WERI-Rb-1 (cell line): ENCODE data around the gene RPL36.

Source experiments
- DNase-seq: peaks from one replicate; pipeline ENCODE4 v3.0.0-alpha.2; 2020
- H3K27ac ChIP-seq: fragments of 250-450 bp; sonication (Bioruptor Pico); 2 replicates; pipeline ENCODE4 v1.5.1; 2020; ENCODE audit warnings: mild to moderate bottlenecking, moderate library complexity
- H3K27me3 ChIP-seq: fragments of 250-450 bp; sonication (Bioruptor Pico); 2 replicates; pipeline ENCODE4 v1.5.1; 2021; ENCODE audit warnings: mild to moderate bottlenecking, low read depth, moderate library complexity; ENCODE audit not compliant: insufficient read depth, severe bottlenecking
- H3K36me3 ChIP-seq: fragments of 250-450 bp; sonication (Bioruptor Pico); 2 replicates; pipeline ENCODE4 v1.5.1; 2020; ENCODE audit warnings: mild to moderate bottlenecking, moderate library complexity
- H3K4me3 ChIP-seq: 2 replicates; pipeline ENCODE4 v1.5.1; 2011; ENCODE audit warnings: low read depth, mild to moderate bottlenecking, control low read depth, low read length
- H3K9me3 ChIP-seq: fragments of 250-450 bp; sonication (Bioruptor Pico); 2 replicates; pipeline ENCODE4 v1.5.1; 2021; ENCODE audit warnings: mild to moderate bottlenecking, moderate library complexity; ENCODE audit not compliant: severe bottlenecking
- TF ChIP-seq, protein P1 (sequence below): IDR thresholded peaks from 2 replicates; pipeline ENCODE4 v1.5.1; 2011; ENCODE audit warnings: low read depth, mild to moderate bottlenecking, control low read depth, inconsistent platforms, low read length

The RPL36 gene

DNA sequence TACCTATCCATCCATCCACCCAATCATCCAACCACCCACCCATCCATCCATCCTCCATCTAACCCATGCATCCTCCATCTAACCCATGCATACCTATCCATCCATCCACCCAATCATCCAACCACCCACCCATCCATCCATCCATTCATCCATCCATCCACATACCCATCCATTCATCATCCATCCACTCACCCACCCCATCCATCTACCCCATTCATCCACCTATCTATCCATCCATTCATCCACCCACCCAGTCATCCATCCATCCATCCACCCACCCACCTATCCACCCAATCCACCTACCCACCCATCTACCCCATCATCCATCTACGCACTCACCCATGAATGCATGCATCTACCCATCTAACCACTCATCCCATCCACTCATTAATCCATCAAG is 16.3 kb upstream of the RPL36 start:
- Histone ChIP-seq H3K9me3 (no peaks in the 10 kb centered on the region), H3K27me3 (no peaks in the 10 kb centered on the region), H3K27ac (no peak overlapping the region), H3K36me3 (peaks cover 39% of the 10 kb centered on the region), H3K4me3 (no peak overlapping the region)
- no peak for DNase-seq
- TF ChIP-seq, protein P1, sequence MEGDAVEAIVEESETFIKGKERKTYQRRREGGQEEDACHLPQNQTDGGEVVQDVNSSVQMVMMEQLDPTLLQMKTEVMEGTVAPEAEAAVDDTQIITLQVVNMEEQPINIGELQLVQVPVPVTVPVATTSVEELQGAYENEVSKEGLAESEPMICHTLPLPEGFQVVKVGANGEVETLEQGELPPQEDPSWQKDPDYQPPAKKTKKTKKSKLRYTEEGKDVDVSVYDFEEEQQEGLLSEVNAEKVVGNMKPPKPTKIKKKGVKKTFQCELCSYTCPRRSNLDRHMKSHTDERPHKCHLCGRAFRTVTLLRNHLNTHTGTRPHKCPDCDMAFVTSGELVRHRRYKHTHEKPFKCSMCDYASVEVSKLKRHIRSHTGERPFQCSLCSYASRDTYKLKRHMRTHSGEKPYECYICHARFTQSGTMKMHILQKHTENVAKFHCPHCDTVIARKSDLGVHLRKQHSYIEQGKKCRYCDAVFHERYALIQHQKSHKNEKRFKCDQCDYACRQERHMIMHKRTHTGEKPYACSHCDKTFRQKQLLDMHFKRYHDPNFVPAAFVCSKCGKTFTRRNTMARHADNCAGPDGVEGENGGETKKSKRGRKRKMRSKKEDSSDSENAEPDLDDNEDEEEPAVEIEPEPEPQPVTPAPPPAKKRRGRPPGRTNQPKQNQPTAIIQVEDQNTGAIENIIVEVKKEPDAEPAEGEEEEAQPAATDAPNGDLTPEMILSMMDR, result no peak

DNA sequence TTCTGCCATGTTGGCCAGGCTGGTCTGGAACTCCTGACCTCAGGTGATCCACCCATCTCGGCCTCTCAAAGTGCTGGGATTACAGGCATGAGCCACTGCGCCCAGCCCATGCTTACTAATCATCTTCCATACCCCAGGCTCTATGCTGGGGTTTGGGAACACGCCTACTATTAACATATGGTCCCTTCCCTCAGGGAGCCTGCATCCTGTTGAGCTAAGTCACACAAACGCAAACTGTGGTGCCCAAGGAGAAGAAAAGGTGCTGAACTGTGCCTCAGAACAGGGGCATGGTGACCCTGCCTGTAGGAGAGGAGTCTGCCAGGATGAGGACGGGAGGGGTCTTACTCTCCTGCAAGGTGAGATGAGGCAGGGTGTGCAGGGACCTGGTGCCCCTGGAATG is 15.4 kb upstream of the RPL36 start:
- Histone ChIP-seq H3K27ac (peak overlapping the region; percentile 26; the same call in 1 of the 2 replicates), H3K27me3 (no peaks in the 10 kb centered on the region), H3K4me3 (no peak overlapping the region), H3K9me3 (no peaks in the 10 kb centered on the region), H3K36me3 (peaks cover 29% of the 10 kb centered on the region)
- TF ChIP-seq, protein P1, result no peak
- DNase-seq, result no peak

DNA sequence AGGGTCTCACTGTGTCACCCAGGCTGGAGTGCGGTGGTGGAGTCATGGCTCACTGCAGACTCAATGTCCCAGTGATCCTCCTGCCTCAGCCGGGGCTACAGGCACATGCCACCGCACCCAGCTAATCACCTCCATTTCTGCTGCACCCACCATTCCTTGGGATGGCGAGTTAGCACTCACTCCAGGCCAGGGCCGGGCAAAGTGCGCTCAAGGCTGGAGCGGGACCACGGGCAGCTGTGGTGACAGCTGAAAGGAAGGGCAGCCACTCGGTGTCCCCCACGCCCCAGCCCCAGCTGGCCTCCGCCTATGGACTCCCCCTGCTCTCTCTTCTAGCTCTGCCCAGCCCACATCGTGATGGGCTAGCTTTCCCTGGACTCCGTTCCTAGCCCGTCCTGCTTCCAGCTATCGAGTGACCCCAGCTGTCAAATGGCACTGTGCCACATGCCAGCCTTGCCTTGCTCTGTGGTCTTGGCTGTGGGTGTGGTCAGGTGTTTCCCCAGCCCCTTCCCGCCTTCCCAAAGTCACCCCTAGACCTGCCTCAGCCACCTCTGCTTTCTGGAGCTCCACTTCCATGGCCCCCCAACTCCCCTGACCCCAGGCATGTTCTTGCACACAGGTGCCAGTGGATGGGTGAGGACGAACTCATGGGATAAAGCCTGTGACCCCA is 13.9 kb upstream of the RPL36 start:
- H3K27me3 ChIP-seq, result no peaks in the 10 kb centered on the region
- H3K4me3 ChIP-seq, result no peak overlapping the region
- H3K9me3 ChIP-seq, result no peaks in the 10 kb centered on the region
- TF ChIP-seq, protein P1, result no peak
- H3K36me3 ChIP-seq, result peaks cover 25% of the 10 kb centered on the region
- DNase-seq, result no peak
- no peak overlapping the region for H3K27ac ChIP-seq

DNA sequence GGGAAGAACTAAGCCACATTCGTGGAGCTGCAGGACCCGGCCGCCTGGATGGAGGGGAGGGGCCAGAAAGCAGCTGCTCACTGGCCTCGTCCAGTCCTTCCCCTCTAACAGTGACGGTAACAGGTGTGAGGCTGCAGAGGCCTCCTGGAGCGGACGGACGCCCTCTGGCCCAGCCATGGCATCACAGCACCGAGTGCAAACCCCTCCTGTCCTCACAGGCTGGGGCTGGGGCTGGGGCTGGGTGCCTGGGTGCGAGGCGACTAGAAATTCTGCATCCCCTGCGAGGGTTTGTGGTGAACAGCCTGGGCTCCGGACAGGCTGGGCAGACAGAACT is 13.4 kb upstream of the RPL36 start:
- no peaks in the 10 kb centered on the region for H3K9me3 ChIP-seq
- H3K27me3 ChIP-seq, result no peaks in the 10 kb centered on the region
- no peak for DNase-seq
- H3K4me3 ChIP-seq, result no peak overlapping the region
- TF ChIP-seq, protein P1, result no peak
- peaks cover 20% of the 10 kb centered on the region for H3K36me3 ChIP-seq
- H3K27ac ChIP-seq, result no peak overlapping the region

DNA sequence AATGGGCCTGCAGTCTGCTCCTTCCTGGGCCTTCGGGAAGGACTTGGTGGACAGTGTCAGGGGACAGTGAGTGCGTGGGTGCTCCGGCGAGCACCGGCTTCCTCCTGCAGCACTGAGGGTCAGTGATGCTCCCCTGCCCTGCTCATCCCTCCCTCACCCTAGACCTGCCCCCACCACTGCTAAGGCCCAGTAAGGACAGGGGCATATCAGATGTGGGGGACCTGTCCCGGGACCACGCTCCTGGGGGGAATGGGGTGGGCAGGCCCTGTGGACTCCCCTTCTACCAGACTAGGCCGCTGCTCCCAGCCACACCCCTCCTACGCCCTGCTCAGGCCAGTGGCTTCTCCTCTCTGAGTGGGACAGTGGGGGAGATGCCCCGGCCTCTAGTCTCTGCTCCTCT is 13.0 kb upstream of the RPL36 start:
- Histone ChIP-seq H3K4me3 (no peak overlapping the region), H3K27me3 (no peaks in the 10 kb centered on the region), H3K27ac (no peak overlapping the region), H3K9me3 (no peaks in the 10 kb centered on the region), H3K36me3 (peaks cover 16% of the 10 kb centered on the region)
- DNase-seq, result no peak
- TF ChIP-seq, protein P1, result no peak

DNA sequence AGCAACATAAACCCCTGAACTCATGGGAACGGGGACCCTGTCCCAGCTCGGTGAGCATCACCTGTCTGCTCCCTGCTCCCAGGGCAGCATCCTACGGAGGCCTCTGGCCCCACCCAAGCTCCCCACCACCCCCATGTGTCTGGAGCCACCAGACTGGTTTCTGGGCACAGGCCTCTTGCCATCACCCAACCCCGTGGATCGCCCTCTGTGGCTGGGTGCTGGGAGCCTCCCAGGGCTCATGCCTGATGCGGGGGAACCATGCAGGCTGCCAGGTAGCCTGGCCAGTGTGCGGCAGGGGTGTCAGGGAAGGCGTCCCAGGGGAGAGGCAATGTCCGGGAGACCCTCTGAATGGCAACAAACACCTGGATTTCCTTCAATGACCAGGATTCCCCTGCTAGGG is 12.5 kb upstream of the RPL36 start:
- DNase-seq, result no peak
- Histone ChIP-seq H3K9me3 (no peaks in the 10 kb centered on the region), H3K4me3 (no peak overlapping the region), H3K27ac (no peak overlapping the region), H3K27me3 (no peaks in the 10 kb centered on the region), H3K36me3 (peaks cover 15% of the 10 kb centered on the region)
- TF ChIP-seq, protein P1, result no peak
